G401 (cell line): ENCODE measurements around the gene RNF11. TPM values are rescaled to one million over a fixed set of nuclear protein-coding genes. Genes with fewer than 3 reads are reported as not detected.
A peak's percentile ranks its signal among the peaks of the same experiment; 100 is the strongest.
"Not testable (repeated sequence)": the region's sequence is repeated elsewhere in the genome, so short reads cannot be mapped to it uniquely, and the experiment has no call there.

Source experiments
- DNase-seq: peaks from one replicate; pipeline ENCODE4 v3.0.0-alpha.2; 2015; ENCODE audit warnings: low spot score
- in situ Hi-C: cut with HindIII; loops from 2 replicates; pipeline ENCODE4 v1.10.0; 2016; ENCODE audit warnings: low sequenced_read_pairs, mixed read lengths
- total RNA-seq: library from RNA; depleted of rRNA; stranded (reverse); fragments of >200 nt; shearing (Covaris generic); gene quantifications from 2 replicates; pipeline ENCODE4 v1.2.3, GENCODE V29; 2014

The RNF11 gene
- total RNA-seq, 1 experiment from 2014 or later: 83.7 TPM

- in situ Hi-C loops: no loop called here
- no peak for DNase-seq
Measured at GRCh38 chr1:51224255-51224654, 11.8 kb upstream of the RNF11 start.

- DNase-seq, in situ Hi-C loops: not testable (repeated sequence)
Measured at GRCh38 chr1:51227231-51227960, 8.7 kb upstream of the RNF11 start.

- in situ Hi-C loops, DNase-seq: not testable (repeated sequence)
Measured at GRCh38 chr1:51228471-51228870, 7.6 kb upstream of the RNF11 start.

- in situ Hi-C loops: no loop called here
- DNase-seq: no peak
Measured at GRCh38 chr1:51230501-51231078, 5.5 kb upstream of the RNF11 start.

- DNase-seq: no peak
- in situ Hi-C loops: no loop called here
Measured at GRCh38 chr1:51231120-51231519, 5.0 kb upstream of the RNF11 start.

GRCh38 chr1:51231896-51232295 is 4.2 kb upstream of the RNF11 start:
- DNase-seq: no peak
- in situ Hi-C loops: no loop called here

GRCh38 chr1:51234236-51234635 is 1.8 kb upstream of the RNF11 start:
- DNase-seq, in situ Hi-C loops: not testable (repeated sequence)

GRCh38 chr1:51234721-51235425 is 1.2 kb upstream of the RNF11 start:
- in situ Hi-C loops: no loop called here
- DNase-seq: peak; percentile 81

GRCh38 chr1:51236531-51237350 is 668 bp downstream of the RNF11 start:
- DNase-seq: peak; percentile 41
- in situ Hi-C loops: no loop called here

GRCh38 chr1:51237351-51238033 is 1.4 kb downstream of the RNF11 start:
- in situ Hi-C loops: no loop called here
- no peak for DNase-seq

- in situ Hi-C loops: no loop called here
- DNase-seq: peak; percentile 60
Measured at GRCh38 chr1:51238034-51238403, 1.9 kb downstream of the RNF11 start.

GRCh38 chr1:51240084-51240483 is 4.0 kb downstream of the RNF11 start:
- in situ Hi-C loops: no loop called here
- DNase-seq: peak; percentile 38

- in situ Hi-C loops: no loop called here
- no peak for DNase-seq
Measured at GRCh38 chr1:51241119-51241518, 5.0 kb downstream of the RNF11 start.

GRCh38 chr1:51242546-51242945 is 6.5 kb downstream of the RNF11 start:
- in situ Hi-C loops: no loop called here
- DNase-seq: no peak

GRCh38 chr1:51247022-51247421 is 10.9 kb downstream of the RNF11 start:
- in situ Hi-C loops: no loop called here
- DNase-seq: no peak

- in situ Hi-C loops: no loop called here
- no peak for DNase-seq
Measured at GRCh38 chr1:51247499-51247898, 11.4 kb downstream of the RNF11 start.

GRCh38 chr1:51249445-51249844 is 13.4 kb downstream of the RNF11 start:
- no peak for DNase-seq
- in situ Hi-C loops: no loop called here

GRCh38 chr1:51250729-51251128 is 14.7 kb downstream of the RNF11 start:
- DNase-seq, in situ Hi-C loops: not testable (repeated sequence)

GRCh38 chr1:51251165-51251564 is 15.1 kb downstream of the RNF11 start:
- in situ Hi-C loops: not testable (repeated sequence)

More at GRCh38 chr1:51251165-51251564, 15.1 kb downstream of the RNF11 start:
- not testable (repeated sequence) for DNase-seq
